Osteocyte (in vitro differentiated cells): ENCODE measurements around the gene ATOH8. TPM values are rescaled to one million over a fixed set of nuclear protein-coding genes. Genes with fewer than 3 reads are reported as not detected.
A peak's percentile ranks its signal among the peaks of the same experiment; 100 is the strongest.

Source experiments
- DNase-seq: peaks from one replicate; pipeline ENCODE4 v3.0.0; 2021; ENCODE audit warnings: mixed read lengths; ENCODE audit not compliant: unreplicated experiment; ENCODE audit errors: extremely low spot score
- H3K27ac Mint-ChIP-seq: one replicate; pipeline ENCODE4 v1.8.0; 2021; ENCODE audit warnings: mild to moderate bottlenecking, mixed read lengths; ENCODE audit not compliant: unreplicated experiment
- H3K27me3 Mint-ChIP-seq: one replicate; pipeline ENCODE4 v1.8.0; 2021; ENCODE audit warnings: mixed read lengths; ENCODE audit not compliant: unreplicated experiment
- H3K36me3 Mint-ChIP-seq: one replicate; pipeline ENCODE4 v1.8.0; 2021; ENCODE audit warnings: mixed read lengths; ENCODE audit not compliant: unreplicated experiment
- H3K4me1 Mint-ChIP-seq: one replicate; pipeline ENCODE4 v1.8.0; 2021; ENCODE audit warnings: mixed read lengths; ENCODE audit not compliant: unreplicated experiment
- H3K4me3 Mint-ChIP-seq: one replicate; pipeline ENCODE4 v1.8.0; 2021; ENCODE audit warnings: mild to moderate bottlenecking, moderate library complexity, mixed read lengths; ENCODE audit not compliant: unreplicated experiment
- H3K9me3 Mint-ChIP-seq: one replicate; pipeline ENCODE4 v1.8.0; 2021; ENCODE audit warnings: mixed read lengths; ENCODE audit not compliant: unreplicated experiment
- CTCF ChIP-seq: fragments of 200-600 bp; sonication (generic); IDR thresholded peaks from 2 replicates; pipeline ENCODE4 v1.5.0; 2021; ENCODE audit warnings: antibody characterized with exemption, mild to moderate bottlenecking, moderate library complexity
- total RNA-seq: library from RNA; stranded (reverse); gene quantifications from 2 replicates; pipeline ENCODE4 v1.2.1, GENCODE V29; 2021

The ATOH8 gene
- total RNA-seq, 1 donor from 2014 or later = 5.9 TPM

GRCh38 chr2:85790499-85791188 is 36.9 kb downstream of the ATOH8 start:
- Mint-ChIP-seq H3K36me3 (peaks cover 6% of the 10 kb centered on the region), H3K4me1 (peaks cover 54% of the 10 kb centered on the region), H3K27ac (no peak overlapping the region), H3K9me3 (no peaks in the 10 kb centered on the region), H3K4me3 (no peak overlapping the region), H3K27me3 (peaks cover 6% of the 10 kb centered on the region)
- no peak for TF ChIP-seq CTCF
- no peak for DNase-seq

GRCh38 chr2:85791704-85792565 is 38.1 kb downstream of the ATOH8 start:
- no peak for DNase-seq
- Mint-ChIP-seq H3K36me3 (peaks cover 6% of the 10 kb centered on the region), H3K9me3 (no peaks in the 10 kb centered on the region), H3K27ac (peak overlapping the region; percentile 81), H3K4me3 (no peak overlapping the region), H3K4me1 (peaks cover 61% of the 10 kb centered on the region), H3K27me3 (peaks cover 6% of the 10 kb centered on the region)
- TF ChIP-seq CTCF = no peak

DNA sequence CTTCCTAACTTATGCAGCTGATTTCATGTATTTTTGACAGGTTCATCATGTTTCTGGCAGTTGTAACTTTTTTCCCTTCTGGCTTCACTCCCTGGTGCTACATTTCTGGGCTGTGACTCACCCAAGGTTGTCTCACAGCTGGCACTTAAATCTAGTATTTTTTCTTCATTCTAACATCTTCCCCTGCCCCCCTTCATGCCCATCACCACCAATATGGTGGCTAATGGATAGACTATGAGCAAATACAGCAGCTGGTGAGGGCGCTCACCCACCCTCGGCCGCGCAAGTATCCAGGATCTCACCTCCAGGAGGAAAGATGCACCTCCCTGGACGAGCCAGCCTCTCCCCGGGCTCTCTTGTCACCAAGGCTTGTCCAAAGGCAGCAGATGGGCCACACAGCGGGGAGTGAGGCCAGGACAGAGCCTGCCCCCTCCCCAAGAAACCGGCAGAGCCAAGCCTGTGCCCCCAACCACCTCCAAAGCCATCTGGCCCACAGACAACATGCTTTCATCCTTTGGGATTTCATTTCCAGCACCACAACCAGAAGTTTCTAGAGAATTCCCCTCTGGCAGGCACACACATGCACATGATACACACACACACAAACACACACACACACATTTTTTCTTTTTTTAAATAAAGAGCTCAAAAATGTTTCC is 39.1 kb downstream of the ATOH8 start:
- H3K27me3 Mint-ChIP-seq = peaks cover 6% of the 10 kb centered on the region
- peaks cover 6% of the 10 kb centered on the region for H3K36me3 Mint-ChIP-seq
- peak overlapping the region; percentile 20 for H3K4me3 Mint-ChIP-seq
- H3K9me3 Mint-ChIP-seq = no peaks in the 10 kb centered on the region
- DNase-seq = no peak
- peaks cover 69% of the 10 kb centered on the region for H3K4me1 Mint-ChIP-seq
- H3K27ac Mint-ChIP-seq = peak overlapping the region; percentile 81
- TF ChIP-seq CTCF = no peak

DNA sequence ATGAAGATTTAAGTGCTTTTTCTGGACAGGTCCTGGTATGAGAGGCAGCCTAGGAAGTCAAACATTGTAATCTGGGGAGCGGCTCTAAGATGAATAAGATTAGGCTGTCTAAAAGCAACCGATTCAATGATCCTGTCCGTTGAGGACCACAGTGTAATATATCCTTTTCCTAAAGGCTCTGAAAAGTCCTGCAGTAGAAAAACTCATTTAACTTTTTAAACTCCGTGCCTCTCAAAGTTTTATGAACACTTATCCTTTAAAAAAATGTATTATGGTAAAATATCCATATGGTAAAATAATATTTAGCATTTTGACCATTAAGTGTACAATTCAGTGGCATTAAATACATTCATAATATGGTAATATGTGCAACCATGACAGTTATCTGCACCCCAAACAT is 39.8 kb downstream of the ATOH8 start:
- H3K27ac Mint-ChIP-seq = peak overlapping the region; percentile 81
- H3K4me1 Mint-ChIP-seq = peaks cover 70% of the 10 kb centered on the region
- no peak for TF ChIP-seq CTCF
- no peak for DNase-seq
- H3K36me3 Mint-ChIP-seq = peaks cover 6% of the 10 kb centered on the region
- H3K4me3 Mint-ChIP-seq = no peak overlapping the region
- peaks cover 10% of the 10 kb centered on the region for H3K27me3 Mint-ChIP-seq
- no peaks in the 10 kb centered on the region for H3K9me3 Mint-ChIP-seq

GRCh38 chr2:85794038-85794441 is 40.2 kb downstream of the ATOH8 start:
- no peak overlapping the region for H3K27ac Mint-ChIP-seq
- peaks cover 14% of the 10 kb centered on the region for H3K27me3 Mint-ChIP-seq
- peaks cover 6% of the 10 kb centered on the region for H3K36me3 Mint-ChIP-seq
- H3K4me1 Mint-ChIP-seq = peaks cover 70% of the 10 kb centered on the region
- DNase-seq = no peak
- H3K9me3 Mint-ChIP-seq = no peaks in the 10 kb centered on the region
- no peak overlapping the region for H3K4me3 Mint-ChIP-seq
- no peak for TF ChIP-seq CTCF
